Stomach (tissue), 9 donors: ENCODE measurements around the gene CAPN12. TPM values are rescaled to one million over a fixed set of nuclear protein-coding genes. Genes with fewer than 3 reads are reported as not detected.

Experiments used
- DNase-seq, 2 donors: peaks; one replicate each; pipeline versions ENCODE4 v3.0.0 to v3.0.0-alpha.2; 2013 to 2019
- H3K27ac ChIP-seq, 5 donors: fragments of 200-600 bp in 4 of 5; sonication (generic) in 4 of 5; one replicate each; pipeline ENCODE4 v1.5.1; 2013 to 2019; ENCODE audit warnings: mild to moderate bottlenecking in 1 of 5, moderate library complexity in 1 of 5
- H3K27me3 ChIP-seq, 3 donors: fragments of 200-600 bp; sonication (generic); one replicate each; pipeline ENCODE4 v1.5.1; 2017 to 2019; ENCODE audit warnings: mixed run types in 1 of 3
- H3K36me3 ChIP-seq, 4 donors: fragments of 200-600 bp; sonication (generic); 1 replicate in 3 of 4; 2 replicates in 1 of 4; pipeline ENCODE4 v1.5.1; 2016 to 2019
- H3K4me1 ChIP-seq, 4 donors: fragments of 200-600 bp; sonication (generic); one replicate each; pipeline ENCODE4 v1.5.1; 2016 to 2019
- H3K4me3 ChIP-seq, 4 donors: fragments of 200-600 bp; sonication (generic) in 3 of 4; one replicate each; pipeline ENCODE4 v1.5.1; 2016 to 2019; ENCODE audit warnings: mild to moderate bottlenecking in 1 of 4
- H3K9me3 ChIP-seq, 4 donors: fragments of 200-600 bp; sonication (generic); one replicate each; pipeline ENCODE4 v1.5.1; 2016 to 2019
- EP300 ChIP-seq: sonication (generic); formaldehyde crosslinking; IDR thresholded peaks from one replicate; pipeline ENCODE4 v1.6.1; 2017; ENCODE audit warnings: antibody characterized with exemption
- POLR2A ChIP-seq, 4 donors: fragments of 450-650 bp; IDR thresholded peaks; one replicate each; pipeline ENCODE4 v1.6.1; 2016; ENCODE audit warnings: antibody characterized with exemption in 4 of 4, control low read depth in 2 of 4, mild to moderate bottlenecking in 1 of 4, moderate library complexity in 1 of 4
- POLR2AphosphoS5 ChIP-seq, 3 donors: sonication (generic); formaldehyde crosslinking; IDR thresholded peaks; one replicate each; pipeline ENCODE4 v1.6.1; 2016; ENCODE audit warnings: antibody characterized with exemption in 3 of 3
- WGBS, 5 donors: extraction: QIAGEN DNeasy Blood & Tissue Kit in 3 of 5; methylation state at CpG; one replicate each; pipeline versions ENCODE4 v1.1.5 to v1.1.7; 2013 to 2018; 5-methylcytosine and 5-hydroxymethylcytosine counted together
- intact Hi-C: fragments of 100-400 bp; cut with DNase I; formaldehyde crosslinking; loops from one replicate; pipeline ENCODE4 v1.15.1; 2023; ENCODE audit warnings: low total_unique reads
- polyA plus RNA-seq, 3 donors: library from polyadenylated mRNA; stranded (reverse); fragments of 200-250 nt; gene quantifications; one replicate each; pipeline ENCODE4 v1.2.3, GENCODE V29; 2013
- total RNA-seq, 5 donors: library from RNA; depleted of rRNA; stranded (reverse); fragments of >200 nt; gene quantifications; one replicate each; pipeline versions ENCODE4 v1.1.0 to v1.2.3, GENCODE V29; 2014 to 2016
- TF ChIP-seq, protein P1 (sequence below), 7 experiments: fragments of 450-650 bp in 4 of 7; fragments of 200-600 bp in 3 of 7; sonication (generic) in 3 of 7; IDR thresholded peaks; one replicate each; pipeline ENCODE4 v1.5.1; 2016 to 2019; ENCODE audit warnings: antibody characterized with exemption in 7 of 7, control low read depth in 2 of 7, mild to moderate bottlenecking in 1 of 7
- donor health status: healthy with polysubstance abuse.
- donor health status: Bipolar disorder and iron deficiency.
- donor health status: healthy.

The CAPN12 gene
- total and polyA plus RNA-seq, 8 donors = 1.2 to 33.3 (median 5.6) TPM

DNA sequence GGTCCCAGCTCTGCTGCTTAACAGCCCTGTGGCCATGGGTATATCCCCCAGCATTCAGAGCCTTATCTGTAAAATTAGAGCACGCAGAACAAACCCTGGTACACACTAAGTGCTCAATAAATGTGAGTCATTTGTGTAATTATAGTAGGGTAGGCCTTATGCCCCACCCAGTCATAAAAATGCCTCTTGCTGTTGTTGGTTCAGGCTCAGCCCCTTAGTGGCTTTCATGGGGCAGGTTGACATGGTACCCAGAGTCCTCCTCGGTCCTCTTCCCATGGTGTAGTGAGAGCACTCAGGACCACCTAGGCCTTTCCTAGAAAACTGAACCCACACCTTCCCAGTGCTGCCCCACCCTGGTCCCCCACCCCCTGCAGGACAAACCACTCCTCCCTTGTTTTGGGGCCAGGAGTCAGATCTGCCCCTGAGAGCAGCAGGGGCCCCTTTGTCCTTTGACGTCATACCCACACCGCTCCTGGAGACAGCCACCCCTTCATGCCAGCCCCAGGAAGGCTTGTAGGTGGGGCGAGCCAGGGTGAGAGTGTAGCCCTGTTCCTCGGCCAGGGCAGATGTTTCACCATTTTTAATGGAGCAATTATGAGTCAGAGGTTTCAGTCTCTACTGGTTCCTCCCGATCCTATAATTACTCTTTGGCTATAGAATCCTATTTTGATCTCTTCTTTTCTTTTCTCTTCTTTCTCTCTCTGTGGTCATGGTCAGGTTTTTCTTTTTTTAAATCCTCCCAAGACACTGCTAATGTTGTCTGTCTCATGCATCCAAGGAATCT is 60.0 kb downstream of the CAPN12 start:
- peak; percentile 64 to 92 for DNase-seq
- peaks cover 72 to 98% (median 85%) of the 10 kb centered on the region in 4 donors for H3K4me1 ChIP-seq
- peaks cover 0 to 4% (median 1%) of the 10 kb centered on the region in 4 donors for H3K36me3 ChIP-seq
- H3K4me3 ChIP-seq = no peak overlapping the region
- intact Hi-C loops = no loop called here
- TF ChIP-seq POLR2AphosphoS5 (IDR thresholded peaks at IDR 0.05) (peak in 2 of 3 donors; percentile 46 to 66), POLR2A (IDR thresholded peaks at IDR 0.05) (no peak)
- H3K27me3 ChIP-seq = no peaks in the 10 kb centered on the region
- H3K27ac ChIP-seq = peak overlapping the region; percentile 87 to 96 (median 92)
- WGBS, 5 donors = 19 to 34% (median 28%) methylated on average over 7 of the region's 7 CpGs
- H3K9me3 ChIP-seq = no peaks in the 10 kb centered on the region

DNA sequence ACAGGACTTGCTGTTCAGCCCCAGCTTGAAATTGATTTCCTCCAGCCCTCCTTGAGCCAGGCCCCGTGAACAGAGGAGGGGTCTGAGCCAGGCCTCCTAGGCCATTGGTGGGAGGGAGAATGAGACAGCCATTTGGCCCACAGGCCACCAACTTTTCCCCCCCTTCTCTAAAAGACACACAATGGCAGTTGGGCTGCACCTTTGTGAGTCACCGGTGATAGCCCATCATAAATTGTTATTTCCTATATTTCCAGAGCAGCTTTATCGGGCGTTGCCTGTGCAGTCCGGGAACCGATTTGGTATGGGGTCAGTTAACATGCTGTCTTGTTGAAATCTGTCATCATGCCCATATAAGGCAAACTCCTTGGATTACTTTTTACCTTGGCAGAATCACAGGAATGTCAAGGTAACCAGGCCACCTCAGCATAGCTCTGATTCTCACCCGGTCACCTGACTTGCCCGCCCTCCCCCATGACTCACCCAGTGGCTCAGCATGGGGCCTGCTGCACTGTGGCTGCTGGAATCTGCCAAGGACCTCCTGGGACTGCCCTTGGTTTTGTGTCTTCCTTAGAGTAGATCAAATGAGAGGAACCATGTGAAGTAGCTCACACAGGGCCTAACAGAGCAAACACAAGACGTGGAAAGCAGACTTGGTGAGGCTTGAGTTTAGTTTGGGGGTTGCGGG is 60.7 kb downstream of the CAPN12 start:
- Histone ChIP-seq H3K27me3 (no peaks in the 10 kb centered on the region), H3K4me3 (no peak overlapping the region), H3K4me1 (peaks cover 72 to 98% (median 85%) of the 10 kb centered on the region in 4 donors), H3K36me3 (peaks cover 0 to 8% (median 5%) of the 10 kb centered on the region in 4 donors), H3K9me3 (no peaks in the 10 kb centered on the region), H3K27ac (peak overlapping the region; percentile 87 to 96 (median 92))
- WGBS, 5 donors = 16 to 48% (median 22%) methylated on average over 8 to 10 of the region's 10 CpGs
- TF ChIP-seq POLR2A (IDR thresholded peaks at IDR 0.05) (no peak), POLR2AphosphoS5 (IDR thresholded peaks at IDR 0.05) (peak; percentile 43 to 76 (median 59))
- peak; percentile 86 to 96 for DNase-seq
- intact Hi-C loops = no loop called here

DNA sequence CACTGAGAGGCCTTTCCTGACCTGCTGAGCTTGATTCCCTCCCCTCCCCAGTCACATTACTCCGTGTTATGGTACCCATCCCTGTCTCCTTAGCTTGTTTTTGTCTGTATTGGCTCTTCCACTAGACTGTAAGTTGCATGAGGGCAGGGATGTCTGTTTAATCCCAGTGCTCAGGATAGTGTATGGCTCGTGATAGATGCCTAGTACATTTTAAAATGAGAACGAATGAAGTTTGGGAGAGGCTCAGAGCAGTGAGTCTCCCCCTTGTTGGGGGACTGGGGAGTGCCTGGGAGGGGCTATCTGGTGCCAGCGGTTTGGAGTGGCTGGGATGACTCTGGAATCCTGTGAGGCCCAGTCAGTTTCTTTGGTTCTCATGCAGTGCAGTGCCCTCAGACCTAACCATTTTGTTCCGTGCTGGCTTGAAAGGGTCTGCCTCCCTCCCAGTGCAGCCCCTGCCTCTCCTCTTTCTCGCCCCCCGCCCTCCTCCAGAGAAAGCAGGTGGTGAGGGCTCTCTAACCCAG is 61.3 kb downstream of the CAPN12 start:
- Histone ChIP-seq H3K36me3 (peaks cover 0 to 8% (median 6%) of the 10 kb centered on the region in 4 donors), H3K27me3 (no peaks in the 10 kb centered on the region), H3K9me3 (no peaks in the 10 kb centered on the region), H3K27ac (peak overlapping the region; percentile 87 to 96 (median 92)), H3K4me1 (peaks cover 76 to 99% (median 88%) of the 10 kb centered on the region in 4 donors), H3K4me3 (no peak overlapping the region)
- TF ChIP-seq, protein P1, sequence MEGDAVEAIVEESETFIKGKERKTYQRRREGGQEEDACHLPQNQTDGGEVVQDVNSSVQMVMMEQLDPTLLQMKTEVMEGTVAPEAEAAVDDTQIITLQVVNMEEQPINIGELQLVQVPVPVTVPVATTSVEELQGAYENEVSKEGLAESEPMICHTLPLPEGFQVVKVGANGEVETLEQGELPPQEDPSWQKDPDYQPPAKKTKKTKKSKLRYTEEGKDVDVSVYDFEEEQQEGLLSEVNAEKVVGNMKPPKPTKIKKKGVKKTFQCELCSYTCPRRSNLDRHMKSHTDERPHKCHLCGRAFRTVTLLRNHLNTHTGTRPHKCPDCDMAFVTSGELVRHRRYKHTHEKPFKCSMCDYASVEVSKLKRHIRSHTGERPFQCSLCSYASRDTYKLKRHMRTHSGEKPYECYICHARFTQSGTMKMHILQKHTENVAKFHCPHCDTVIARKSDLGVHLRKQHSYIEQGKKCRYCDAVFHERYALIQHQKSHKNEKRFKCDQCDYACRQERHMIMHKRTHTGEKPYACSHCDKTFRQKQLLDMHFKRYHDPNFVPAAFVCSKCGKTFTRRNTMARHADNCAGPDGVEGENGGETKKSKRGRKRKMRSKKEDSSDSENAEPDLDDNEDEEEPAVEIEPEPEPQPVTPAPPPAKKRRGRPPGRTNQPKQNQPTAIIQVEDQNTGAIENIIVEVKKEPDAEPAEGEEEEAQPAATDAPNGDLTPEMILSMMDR (IDR thresholded peaks at IDR 0.05) = no peak
- TF ChIP-seq POLR2A (IDR thresholded peaks at IDR 0.05) (no peak), POLR2AphosphoS5 (IDR thresholded peaks at IDR 0.05) (no peak), EP300 (no peak)
- DNase-seq = no peak
- intact Hi-C loops = no loop called here
- WGBS, 5 donors = 70 to 85% (median 81%) methylated on average over 7 of the region's 7 CpGs

DNA sequence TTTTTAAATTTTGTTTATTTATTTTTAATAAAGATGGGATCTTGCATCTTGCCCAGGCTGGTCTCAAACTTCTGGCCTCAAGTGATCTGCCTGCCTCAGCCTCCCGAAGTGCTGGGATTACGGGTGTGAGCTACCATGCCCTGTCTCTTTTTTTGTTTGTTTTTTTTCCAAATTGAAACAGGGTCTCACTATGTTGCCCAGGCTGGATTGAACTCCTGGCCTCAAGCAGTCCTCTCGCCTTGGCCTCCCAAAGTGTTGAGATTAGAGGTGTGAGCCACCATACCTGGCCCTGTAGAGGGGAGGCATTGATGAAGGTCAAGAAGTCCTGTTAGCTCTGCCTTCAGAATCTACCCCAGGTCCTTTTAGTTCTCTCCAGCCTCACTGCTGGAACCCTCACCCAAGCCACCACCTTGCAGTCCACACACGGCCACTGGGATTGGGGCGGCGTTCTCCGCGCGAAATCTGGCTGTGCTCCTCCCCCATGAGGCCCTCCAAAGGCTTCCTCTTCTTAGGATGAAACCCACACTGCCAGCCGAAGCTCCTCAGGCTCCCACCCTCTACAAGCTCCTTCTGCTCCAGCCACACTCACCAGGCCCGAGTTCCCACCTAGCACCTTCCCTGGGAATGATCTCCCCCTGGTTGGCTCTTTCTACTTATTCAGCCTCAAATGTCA is 61.9 kb downstream of the CAPN12 start:
- no peak for DNase-seq
- Histone ChIP-seq H3K27ac (peak overlapping the region; percentile 87 to 96 (median 92)), H3K4me3 (no peak overlapping the region), H3K27me3 (no peaks in the 10 kb centered on the region), H3K9me3 (no peaks in the 10 kb centered on the region), H3K36me3 (peaks cover 0 to 13% (median 8%) of the 10 kb centered on the region in 4 donors), H3K4me1 (peaks cover 79 to 100% (median 93%) of the 10 kb centered on the region in 4 donors)
- TF ChIP-seq POLR2AphosphoS5 (IDR thresholded peaks at IDR 0.05) (no peak), POLR2A (IDR thresholded peaks at IDR 0.05) (no peak), EP300 (no peak)
- TF ChIP-seq, protein P1 (IDR thresholded peaks at IDR 0.05) = no peak
- 91 to 96% (median 94%) methylated on average over 11 of the region's 11 CpGs for WGBS, 5 donors
- intact Hi-C loops = no loop called here

Other genes starting within 250 kb of the CAPN12 start
- gene MAP4K1, start 126.5 kb downstream of the CAPN12 start, total RNA-seq = 10 to 100 TPM in 1 of 5 donors, 1 to 10 TPM in 3, not detected in 1; 1.2 to 12.9 (median 5.2) TPM
- 1 to 10 TPM; 4.4 to 5.3 (median 5.0) TPM for gene MAP4K1, start 126.5 kb downstream of the CAPN12 start, polyA plus RNA-seq
- 100 to 1,000 TPM; 203 to 889 (median 283) TPM for gene EIF3K, start 125.3 kb downstream of the CAPN12 start, total RNA-seq
- gene EIF3K, start 125.3 kb downstream of the CAPN12 start, polyA plus RNA-seq = 100 to 1,000 TPM; 347 to 495 (median 349) TPM
- 100 to 1,000 TPM; 254 to 343 (median 319) TPM for gene ACTN4, start 96.8 kb downstream of the CAPN12 start, total RNA-seq
- 10 to 100 TPM; 55.3 to 87.2 (median 75.0) TPM for gene ACTN4, start 96.8 kb downstream of the CAPN12 start, polyA plus RNA-seq
- 1 to 10 TPM in 1 of 5 donors, not detected in 4; 2.0 TPM for gene LGALS7, start 29.0 kb upstream of the CAPN12 start, total RNA-seq
- gene LGALS7, start 29.0 kb upstream of the CAPN12 start, polyA plus RNA-seq = 1,000 to 10,000 TPM in 1 of 3 donors, 1 to 10 TPM in 1, not detected in 1; 1.7 to 1,381 TPM
- gene LGALS7B, start 44.7 kb upstream of the CAPN12 start, total RNA-seq = not detected
- 100 to 1,000 TPM in 1 of 3 donors, 1 to 10 TPM in 2; 3.6 to 980 (median 4.6) TPM for gene LGALS7B, start 44.7 kb upstream of the CAPN12 start, polyA plus RNA-seq
- 1,000 to 10,000 TPM in 1 of 5 donors, 100 to 1,000 TPM in 3, 10 to 100 TPM in 1; 32.1 to 1,765 (median 113) TPM for gene LGALS4, start 68.5 kb upstream of the CAPN12 start, total RNA-seq
- 100 to 1,000 TPM in 1 of 3 donors, 10 to 100 TPM in 2; 23.5 to 627 (median 80.1) TPM for gene LGALS4, start 68.5 kb upstream of the CAPN12 start, polyA plus RNA-seq
- 100 to 1,000 TPM in 2 of 5 donors, 10 to 100 TPM in 3; 32.9 to 720 (median 94.6) TPM for gene ECH1, start 87.3 kb upstream of the CAPN12 start, total RNA-seq
- gene ECH1, start 87.3 kb upstream of the CAPN12 start, polyA plus RNA-seq = 100 to 1,000 TPM; 161 to 270 (median 228) TPM
- 100 to 1,000 TPM; 148 to 242 (median 169) TPM for gene HNRNPL, start 105.5 kb upstream of the CAPN12 start, total RNA-seq
- gene HNRNPL, start 105.5 kb upstream of the CAPN12 start, polyA plus RNA-seq = 100 to 1,000 TPM; 111 to 151 (median 114) TPM
- 1 to 10 TPM in 4 of 5 donors, not detected in 1; 1.8 to 9.2 (median 3.4) TPM for gene RINL, start 133.8 kb upstream of the CAPN12 start, total RNA-seq
- gene RINL, start 133.8 kb upstream of the CAPN12 start, polyA plus RNA-seq = 10 to 100 TPM in 1 of 3 donors, 1 to 10 TPM in 2; 6.9 to 10.0 (median 9.3) TPM
- 100 to 1,000 TPM in 1 of 5 donors, 10 to 100 TPM in 4; 21.1 to 764 (median 32.9) TPM for gene SIRT2, start 155.1 kb upstream of the CAPN12 start, total RNA-seq
- gene SIRT2, start 155.1 kb upstream of the CAPN12 start, polyA plus RNA-seq = 10 to 100 TPM; 31.6 to 46.6 (median 35.7) TPM
- 10 to 100 TPM in 2 of 5 donors, 1 to 10 TPM in 2, not detected in 1; 5.4 to 93.3 (median 15.4) TPM for gene NFKBIB, start 155.5 kb upstream of the CAPN12 start, total RNA-seq
- gene NFKBIB, start 155.5 kb upstream of the CAPN12 start, polyA plus RNA-seq = 10 to 100 TPM; 29.6 to 46.3 (median 44.0) TPM
- 1 to 10 TPM in 1 of 5 donors, not detected in 4; 3.9 TPM for gene CCER2, start 167.7 kb upstream of the CAPN12 start, total RNA-seq
- 1 to 10 TPM in 2 of 3 donors, under 1 TPM in 1; 0.68 to 1.2 (median 1.1) TPM for gene CCER2, start 167.7 kb upstream of the CAPN12 start, polyA plus RNA-seq
- 10 to 100 TPM in 2 of 5 donors, 1 to 10 TPM in 2, not detected in 1; 4.9 to 59.4 (median 18.2) TPM for gene SARS2, start 186.3 kb upstream of the CAPN12 start, total RNA-seq
- gene SARS2, start 186.3 kb upstream of the CAPN12 start, polyA plus RNA-seq = 10 to 100 TPM; 24.1 to 37.8 (median 31.4) TPM
- 10 to 100 TPM in 3 of 5 donors, 1 to 10 TPM in 2; 3.8 to 47.5 (median 16.1) TPM for gene MRPS12, start 186.5 kb upstream of the CAPN12 start, total RNA-seq
- gene MRPS12, start 186.5 kb upstream of the CAPN12 start, polyA plus RNA-seq = 10 to 100 TPM; 44.2 to 73.1 (median 55.3) TPM
- 10 to 100 TPM in 1 of 5 donors, 1 to 10 TPM in 3, not detected in 1; 1.8 to 19.1 (median 6.3) TPM for gene FBXO17, start 231.3 kb upstream of the CAPN12 start, total RNA-seq
- gene FBXO17, start 231.3 kb upstream of the CAPN12 start, polyA plus RNA-seq = 1 to 10 TPM; 4.7 to 7.9 (median 6.6) TPM